Ishikawa (cell line): ENCODE results near the gene SRBD1.

Source experiments
- CEBPB ChIP-seq: IDR thresholded peaks from 2 replicates; pipeline ENCODE4 v1.6.1; 2012
- CREB1 ChIP-seq: IDR thresholded peaks from 2 replicates; pipeline ENCODE4 v1.6.1; 2012; ENCODE audit warnings: low read depth
- EGR1 ChIP-seq: IDR thresholded peaks from 2 replicates; pipeline ENCODE4 v1.6.1; 2012
- EP300 ChIP-seq: IDR thresholded peaks from 2 replicates; pipeline ENCODE4 v1.6.1; 2012; ENCODE audit warnings: borderline replicate concordance
- FOXM1 ChIP-seq: IDR thresholded peaks from 2 replicates; pipeline ENCODE4 v1.6.1; 2012; ENCODE audit warnings: low read depth, borderline replicate concordance
- NFIC ChIP-seq: IDR thresholded peaks from 2 replicates; pipeline ENCODE4 v1.6.1; 2012
- RAD21 ChIP-seq: IDR thresholded peaks from 2 replicates; pipeline ENCODE4 v1.6.1; 2012; ENCODE audit warnings: low read depth
- TAF1 ChIP-seq: IDR thresholded peaks from 2 replicates; pipeline ENCODE4 v1.6.1; 2012; ENCODE audit warnings: low read depth, mild to moderate bottlenecking
- TCF12 ChIP-seq: IDR thresholded peaks from 2 replicates; pipeline ENCODE4 v1.6.1; 2012; ENCODE audit warnings: low read depth
- TEAD4 ChIP-seq: IDR thresholded peaks from 2 replicates; pipeline ENCODE4 v1.6.1; 2012
- YY1 ChIP-seq: IDR thresholded peaks from 2 replicates; pipeline ENCODE4 v1.6.1; 2012; ENCODE audit warnings: low read depth
- ZBTB7A ChIP-seq: IDR thresholded peaks from 2 replicates; pipeline ENCODE4 v1.6.1; 2012; ENCODE audit warnings: low read depth
- TF ChIP-seq, protein P1 (sequence below): IDR thresholded peaks from 2 replicates; pipeline ENCODE4 v1.6.1; 2012; ENCODE audit warnings: low read depth, mild to moderate bottlenecking
- TF ChIP-seq, protein P2 (sequence below): IDR thresholded peaks from 2 replicates; pipeline ENCODE4 v1.6.1; 2012
- TF ChIP-seq, protein P3 (sequence below): IDR thresholded peaks from 2 replicates; pipeline ENCODE4 v1.6.1; 2012

The SRBD1 gene

DNA sequence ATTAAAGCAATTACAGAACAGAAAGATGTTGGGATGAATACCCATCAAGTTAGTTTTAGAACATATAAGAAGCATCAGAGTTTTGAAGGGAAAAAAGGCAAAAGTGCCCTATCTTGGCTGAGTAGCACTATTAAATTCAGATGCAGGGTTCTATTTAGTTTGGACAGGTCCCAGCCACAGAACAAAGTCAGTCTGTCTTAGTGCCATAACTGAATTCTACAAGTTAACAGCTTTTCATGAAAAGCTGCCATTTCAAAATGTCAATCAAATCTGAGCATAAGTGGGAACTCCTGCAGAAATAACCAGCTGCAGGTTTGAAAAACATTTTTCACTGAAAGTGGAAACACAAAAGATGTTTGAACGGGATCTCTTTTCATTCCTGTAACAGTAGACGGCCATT lies 160.4 kb downstream of the SRBD1 start:
- TF ChIP-seq ZBTB7A (no peak), YY1 (no peak)

DNA sequence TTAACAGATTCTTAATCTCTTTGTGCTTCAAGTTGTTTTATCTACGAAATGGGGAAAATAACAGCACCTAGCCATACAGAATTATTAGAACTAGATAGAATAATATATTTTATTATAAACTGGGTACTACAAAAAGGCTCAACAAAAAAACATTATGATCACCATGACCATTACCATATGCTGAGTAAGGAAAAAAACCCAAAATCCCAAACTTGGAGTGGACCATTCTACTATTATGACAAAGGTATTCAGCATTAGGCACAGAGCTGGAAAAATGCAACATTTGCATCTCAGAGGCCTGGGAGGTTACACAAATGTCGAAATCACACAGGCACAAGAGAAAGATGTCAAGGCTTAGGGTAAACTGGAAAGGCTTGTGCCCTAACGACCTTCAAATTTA lies 162.8 kb downstream of the SRBD1 start:
- no peak for TF ChIP-seq NFIC

DNA sequence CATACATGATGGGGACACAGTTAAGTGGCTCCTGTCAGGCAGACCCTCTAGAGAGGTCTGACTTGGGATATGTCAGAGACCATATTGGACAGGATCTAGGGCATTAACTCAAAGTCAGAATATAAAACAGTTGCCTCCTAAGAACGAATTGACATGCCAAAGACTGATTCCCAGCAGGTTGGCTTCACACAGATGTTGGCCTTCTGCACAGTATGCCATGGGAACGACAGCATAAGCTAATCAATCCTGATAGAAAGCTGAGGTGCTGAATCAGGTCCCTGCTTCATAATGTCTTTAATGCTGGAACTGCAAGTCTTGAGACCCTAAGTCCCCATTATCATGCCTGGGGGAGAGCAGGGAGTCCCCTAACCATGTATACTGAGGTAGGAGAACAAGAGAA lies 165.1 kb downstream of the SRBD1 start:
- no peak for TF ChIP-seq TCF12
- no peak for TF ChIP-seq RAD21
- no peak for TF ChIP-seq EP300
- TF ChIP-seq, protein P1, sequence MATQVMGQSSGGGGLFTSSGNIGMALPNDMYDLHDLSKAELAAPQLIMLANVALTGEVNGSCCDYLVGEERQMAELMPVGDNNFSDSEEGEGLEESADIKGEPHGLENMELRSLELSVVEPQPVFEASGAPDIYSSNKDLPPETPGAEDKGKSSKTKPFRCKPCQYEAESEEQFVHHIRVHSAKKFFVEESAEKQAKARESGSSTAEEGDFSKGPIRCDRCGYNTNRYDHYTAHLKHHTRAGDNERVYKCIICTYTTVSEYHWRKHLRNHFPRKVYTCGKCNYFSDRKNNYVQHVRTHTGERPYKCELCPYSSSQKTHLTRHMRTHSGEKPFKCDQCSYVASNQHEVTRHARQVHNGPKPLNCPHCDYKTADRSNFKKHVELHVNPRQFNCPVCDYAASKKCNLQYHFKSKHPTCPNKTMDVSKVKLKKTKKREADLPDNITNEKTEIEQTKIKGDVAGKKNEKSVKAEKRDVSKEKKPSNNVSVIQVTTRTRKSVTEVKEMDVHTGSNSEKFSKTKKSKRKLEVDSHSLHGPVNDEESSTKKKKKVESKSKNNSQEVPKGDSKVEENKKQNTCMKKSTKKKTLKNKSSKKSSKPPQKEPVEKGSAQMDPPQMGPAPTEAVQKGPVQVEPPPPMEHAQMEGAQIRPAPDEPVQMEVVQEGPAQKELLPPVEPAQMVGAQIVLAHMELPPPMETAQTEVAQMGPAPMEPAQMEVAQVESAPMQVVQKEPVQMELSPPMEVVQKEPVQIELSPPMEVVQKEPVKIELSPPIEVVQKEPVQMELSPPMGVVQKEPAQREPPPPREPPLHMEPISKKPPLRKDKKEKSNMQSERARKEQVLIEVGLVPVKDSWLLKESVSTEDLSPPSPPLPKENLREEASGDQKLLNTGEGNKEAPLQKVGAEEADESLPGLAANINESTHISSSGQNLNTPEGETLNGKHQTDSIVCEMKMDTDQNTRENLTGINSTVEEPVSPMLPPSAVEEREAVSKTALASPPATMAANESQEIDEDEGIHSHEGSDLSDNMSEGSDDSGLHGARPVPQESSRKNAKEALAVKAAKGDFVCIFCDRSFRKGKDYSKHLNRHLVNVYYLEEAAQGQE, result no peak
- no peak for TF ChIP-seq NFIC
- TF ChIP-seq, protein P2, sequence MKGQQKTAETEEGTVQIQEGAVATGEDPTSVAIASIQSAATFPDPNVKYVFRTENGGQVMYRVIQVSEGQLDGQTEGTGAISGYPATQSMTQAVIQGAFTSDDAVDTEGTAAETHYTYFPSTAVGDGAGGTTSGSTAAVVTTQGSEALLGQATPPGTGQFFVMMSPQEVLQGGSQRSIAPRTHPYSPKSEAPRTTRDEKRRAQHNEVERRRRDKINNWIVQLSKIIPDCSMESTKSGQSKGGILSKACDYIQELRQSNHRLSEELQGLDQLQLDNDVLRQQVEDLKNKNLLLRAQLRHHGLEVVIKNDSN, result no peak
- no peak for TF ChIP-seq FOXM1
- no peak for TF ChIP-seq EGR1
- no peak for TF ChIP-seq ZBTB7A
- no peak for TF ChIP-seq TAF1

DNA sequence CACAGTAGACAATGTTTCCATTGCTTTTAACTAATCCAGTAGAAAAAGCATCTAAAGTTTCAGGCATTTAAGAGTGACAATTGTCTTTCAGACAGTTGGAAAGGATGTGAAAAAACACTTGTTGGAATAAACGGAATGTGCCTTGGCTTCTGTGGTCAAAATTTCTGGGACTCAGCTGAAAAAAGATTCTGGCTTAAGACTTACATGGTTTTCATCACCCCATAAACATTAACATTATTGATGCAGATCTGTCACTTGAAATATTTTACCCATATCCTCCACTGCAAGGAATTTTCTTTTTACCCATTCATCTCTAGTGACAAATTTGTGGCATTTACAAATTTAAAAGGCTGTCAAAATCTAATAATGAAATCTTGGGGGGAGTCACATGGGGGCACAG lies 166.0 kb downstream of the SRBD1 start:
- TF ChIP-seq, protein P2, result no peak
- TF ChIP-seq FOXM1 (no peak), NFIC (no peak), TAF1 (no peak), CEBPB (no peak), EGR1 (no peak), ZBTB7A (no peak), CREB1 (no peak), RAD21 (no peak), YY1 (no peak), TEAD4 (no peak), EP300 (no peak)
- TF ChIP-seq, protein P1, result no peak
- TF ChIP-seq, protein P3, sequence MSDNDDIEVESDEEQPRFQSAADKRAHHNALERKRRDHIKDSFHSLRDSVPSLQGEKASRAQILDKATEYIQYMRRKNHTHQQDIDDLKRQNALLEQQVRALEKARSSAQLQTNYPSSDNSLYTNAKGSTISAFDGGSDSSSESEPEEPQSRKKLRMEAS, result no peak

DNA sequence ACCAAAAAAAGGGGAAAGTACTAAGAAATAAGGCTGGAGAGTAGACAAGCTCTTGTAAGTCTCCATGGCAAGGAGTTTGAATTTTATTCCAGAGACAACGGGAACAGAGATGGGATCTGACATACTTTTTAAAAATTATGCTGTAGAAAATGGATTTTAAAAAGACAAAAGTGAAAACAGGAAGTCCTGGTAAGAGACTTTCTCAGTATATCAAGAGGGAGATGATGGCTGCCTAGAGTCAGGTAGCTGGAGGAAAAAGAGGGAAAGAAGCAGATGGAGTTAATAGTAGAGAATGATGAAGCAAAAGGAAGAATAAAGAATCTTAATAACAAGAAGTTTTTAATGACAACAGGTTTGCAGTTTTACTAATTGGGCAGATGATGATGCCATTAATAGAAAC lies 168.1 kb downstream of the SRBD1 start:
- TF ChIP-seq, protein P3, result no peak
- TF ChIP-seq RAD21, result no peak
- TF ChIP-seq TEAD4, result no peak
- no peak for TF ChIP-seq FOXM1
- TF ChIP-seq NFIC, result no peak
- TF ChIP-seq CEBPB, result no peak
- TF ChIP-seq, protein P1, result no peak

DNA sequence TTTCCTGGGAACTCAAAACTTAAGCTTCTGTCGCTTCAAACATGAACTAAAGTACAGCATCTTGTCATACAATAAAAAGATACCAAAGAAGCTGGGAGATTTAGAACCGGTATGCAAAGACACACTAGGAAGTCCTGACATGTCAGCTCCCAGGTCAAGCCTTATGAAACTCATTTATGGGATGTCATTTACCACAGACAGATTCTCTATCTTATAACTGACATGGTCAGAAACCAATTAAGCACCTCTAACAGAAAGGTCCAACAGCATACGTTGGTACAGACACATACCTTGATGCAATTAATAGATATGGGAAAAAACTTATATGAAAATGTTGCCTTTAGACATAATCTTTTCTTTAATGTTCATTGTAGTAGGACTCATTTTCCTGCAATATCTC lies 169.0 kb downstream of the SRBD1 start:
- TF ChIP-seq TEAD4, result no peak
- TF ChIP-seq ZBTB7A, result no peak
- TF ChIP-seq CEBPB, result no peak
- no peak for TF ChIP-seq FOXM1
- no peak for TF ChIP-seq NFIC
- no peak for TF ChIP-seq YY1
- TF ChIP-seq, protein P1, result no peak
- TF ChIP-seq EP300, result no peak
- TF ChIP-seq, protein P3, result no peak
- TF ChIP-seq RAD21, result no peak
- no peak for TF ChIP-seq EGR1
- TF ChIP-seq TAF1, result no peak
